A549 treated with AZD9567 at 1 μM for 4 hours (cell line): ENCODE data around the gene DNAAF2. TPM values are rescaled to one million over a fixed set of nuclear protein-coding genes. Genes with fewer than 3 reads are reported as not detected.

Experiments used
- total RNA-seq: library from RNA; stranded (reverse); fragments of 200-300 nt; extraction: Qiagen RNA extraction; gene quantifications from 5 replicates; pipeline ENCODE4 v1.2.3, GENCODE V29; 2022; ENCODE audit not compliant: insufficient read depth

DNAAF2 gene, protein sequence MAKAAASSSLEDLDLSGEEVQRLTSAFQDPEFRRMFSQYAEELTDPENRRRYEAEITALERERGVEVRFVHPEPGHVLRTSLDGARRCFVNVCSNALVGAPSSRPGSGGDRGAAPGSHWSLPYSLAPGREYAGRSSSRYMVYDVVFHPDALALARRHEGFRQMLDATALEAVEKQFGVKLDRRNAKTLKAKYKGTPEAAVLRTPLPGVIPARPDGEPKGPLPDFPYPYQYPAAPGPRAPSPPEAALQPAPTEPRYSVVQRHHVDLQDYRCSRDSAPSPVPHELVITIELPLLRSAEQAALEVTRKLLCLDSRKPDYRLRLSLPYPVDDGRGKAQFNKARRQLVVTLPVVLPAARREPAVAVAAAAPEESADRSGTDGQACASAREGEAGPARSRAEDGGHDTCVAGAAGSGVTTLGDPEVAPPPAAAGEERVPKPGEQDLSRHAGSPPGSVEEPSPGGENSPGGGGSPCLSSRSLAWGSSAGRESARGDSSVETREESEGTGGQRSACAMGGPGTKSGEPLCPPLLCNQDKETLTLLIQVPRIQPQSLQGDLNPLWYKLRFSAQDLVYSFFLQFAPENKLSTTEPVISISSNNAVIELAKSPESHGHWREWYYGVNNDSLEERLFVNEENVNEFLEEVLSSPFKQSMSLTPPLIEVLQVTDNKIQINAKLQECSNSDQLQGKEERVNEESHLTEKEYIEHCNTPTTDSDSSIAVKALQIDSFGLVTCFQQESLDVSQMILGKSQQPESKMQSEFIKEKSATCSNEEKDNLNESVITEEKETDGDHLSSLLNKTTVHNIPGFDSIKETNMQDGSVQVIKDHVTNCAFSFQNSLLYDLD
- total RNA-seq = 11.5 to 12.8 TPM (median 12.5 TPM) in 5 replicates

DNA sequence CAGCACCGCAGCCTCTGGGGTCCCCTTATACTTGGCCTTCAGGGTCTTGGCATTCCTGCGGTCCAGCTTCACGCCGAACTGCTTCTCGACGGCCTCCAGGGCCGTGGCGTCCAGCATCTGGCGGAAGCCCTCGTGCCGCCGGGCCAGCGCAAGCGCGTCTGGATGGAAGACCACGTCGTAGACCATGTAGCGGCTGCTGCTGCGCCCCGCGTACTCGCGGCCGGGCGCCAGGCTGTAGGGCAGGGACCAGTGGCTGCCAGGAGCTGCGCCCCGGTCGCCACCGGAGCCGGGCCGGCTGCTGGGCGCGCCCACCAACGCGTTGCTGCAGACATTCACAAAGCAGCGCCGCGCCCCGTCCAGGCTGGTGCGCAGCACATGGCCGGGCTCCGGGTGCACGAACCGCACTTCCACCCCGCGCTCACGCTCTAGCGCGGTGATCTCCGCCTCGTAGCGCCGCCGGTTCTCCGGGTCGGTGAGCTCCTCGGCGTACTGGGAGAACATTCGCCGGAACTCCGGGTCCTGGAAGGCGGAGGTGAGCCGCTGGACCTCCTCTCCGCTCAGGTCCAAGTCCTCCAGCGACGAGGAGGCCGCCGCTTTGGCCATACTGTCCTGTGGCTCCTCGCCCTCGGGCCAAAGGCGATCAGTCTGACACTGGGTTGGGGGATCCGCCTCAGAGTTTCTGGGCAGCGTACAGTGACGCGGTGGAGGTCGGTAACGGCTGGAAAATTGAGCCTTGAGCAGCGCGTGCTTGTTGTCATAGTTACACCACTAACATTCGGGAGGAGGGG is at the start of gene DNAAF2:
DNAAF2 (minus strand) TSS at position 698 of the 788 bp plus-strand sequence; CDS start at position 603, 95 bp downstream.

DNA sequence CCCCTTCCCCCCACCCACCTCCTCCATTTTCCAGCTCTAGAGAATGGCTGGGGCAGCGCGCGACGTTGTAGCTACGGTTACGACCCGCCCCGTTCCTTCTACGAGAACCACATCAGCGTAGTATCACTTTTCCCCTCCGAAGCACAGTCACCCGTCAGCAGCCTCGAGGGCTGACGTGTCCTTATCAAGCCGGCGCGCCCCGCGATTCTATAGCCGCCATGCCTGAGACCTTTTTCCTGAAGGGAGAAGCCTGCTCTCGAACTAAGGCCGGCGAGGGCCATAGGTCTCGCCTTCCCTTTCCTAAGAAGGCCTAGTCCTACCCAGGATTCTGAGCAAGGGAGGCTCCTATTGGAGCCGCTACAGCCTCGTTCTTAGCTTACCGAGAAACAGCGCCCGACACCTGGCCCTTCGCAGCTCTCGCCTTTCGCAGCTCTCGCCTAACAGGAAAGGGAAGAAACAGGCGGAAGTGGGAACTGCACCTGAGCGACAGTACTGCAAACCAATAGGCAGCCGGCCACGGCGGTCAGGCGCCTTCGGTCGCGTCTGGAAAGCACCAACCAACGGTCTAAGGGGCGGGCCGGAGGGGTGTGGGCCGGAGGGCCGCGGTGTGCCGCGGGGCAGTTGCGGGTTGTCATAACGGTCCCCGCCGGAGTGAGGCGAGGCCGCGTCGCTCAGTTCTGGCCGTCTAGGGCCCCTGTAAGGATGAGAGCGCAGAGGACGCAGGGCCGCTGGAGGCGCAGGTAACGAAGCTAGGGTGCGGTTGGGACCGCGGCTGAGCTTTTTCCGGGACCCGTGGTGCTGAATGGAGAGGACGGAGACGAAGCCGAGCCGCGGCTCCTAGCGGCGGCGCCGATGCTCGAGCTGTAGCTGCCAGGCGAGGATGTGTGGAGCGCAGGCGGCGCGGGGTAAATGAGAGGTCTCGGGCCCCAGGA is 14.6 kb downstream of the DNAAF2 start, which contains the start of the genes MGAT2 and RPL36AL:
MGAT2 (plus strand) TSS at position 618 of the 932 bp plus-strand sequence. CDS start 470 bp downstream, outside the sequence.
RPL36AL (minus strand) TSS at position 445 of the 932 bp plus-strand sequence. CDS start 1,522 bp downstream, outside the sequence.

DNA sequence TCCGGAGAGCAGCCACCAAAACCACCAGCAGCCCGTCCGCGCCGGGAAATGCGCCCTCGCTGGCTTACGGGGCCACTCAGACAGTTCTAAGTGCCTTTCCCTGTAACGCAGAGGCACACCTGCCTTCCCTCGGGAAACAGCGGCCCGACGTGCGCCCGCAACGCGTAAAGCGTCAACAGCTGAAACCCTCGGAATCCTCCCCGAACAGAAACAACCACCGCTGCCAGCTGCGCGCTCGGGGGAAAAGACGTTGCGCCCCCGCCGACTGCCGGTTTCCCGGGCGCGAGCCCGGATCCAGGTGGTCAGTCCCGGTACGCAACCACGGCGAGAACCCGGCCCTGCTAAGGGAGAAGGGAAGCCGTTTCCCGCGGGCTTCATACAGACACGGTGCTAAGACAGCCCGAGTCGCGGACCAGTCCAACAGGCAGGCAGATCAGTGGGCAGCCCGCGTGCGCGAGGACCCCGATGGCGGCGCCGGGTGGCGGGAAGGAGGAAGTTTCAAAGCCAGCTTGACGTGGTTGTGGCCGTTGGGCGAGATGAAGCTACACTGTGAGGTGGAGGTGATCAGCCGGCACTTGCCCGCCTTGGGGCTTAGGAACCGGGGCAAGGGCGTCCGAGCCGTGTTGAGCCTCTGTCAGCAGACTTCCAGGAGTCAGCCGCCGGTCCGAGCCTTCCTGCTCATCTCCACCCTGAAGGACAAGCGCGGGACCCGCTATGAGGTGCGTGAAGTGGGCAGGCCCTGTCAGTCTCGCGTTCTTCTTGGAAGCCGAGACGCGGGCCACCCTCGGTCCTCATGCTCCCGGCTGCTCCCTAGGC is 36.4 kb downstream of the DNAAF2 start, which contains the start of gene LRR1:
LRR1 (plus strand) TSS at position 456 of the 816 bp plus-strand sequence; CDS start at position 537, 81 bp downstream.

DNA sequence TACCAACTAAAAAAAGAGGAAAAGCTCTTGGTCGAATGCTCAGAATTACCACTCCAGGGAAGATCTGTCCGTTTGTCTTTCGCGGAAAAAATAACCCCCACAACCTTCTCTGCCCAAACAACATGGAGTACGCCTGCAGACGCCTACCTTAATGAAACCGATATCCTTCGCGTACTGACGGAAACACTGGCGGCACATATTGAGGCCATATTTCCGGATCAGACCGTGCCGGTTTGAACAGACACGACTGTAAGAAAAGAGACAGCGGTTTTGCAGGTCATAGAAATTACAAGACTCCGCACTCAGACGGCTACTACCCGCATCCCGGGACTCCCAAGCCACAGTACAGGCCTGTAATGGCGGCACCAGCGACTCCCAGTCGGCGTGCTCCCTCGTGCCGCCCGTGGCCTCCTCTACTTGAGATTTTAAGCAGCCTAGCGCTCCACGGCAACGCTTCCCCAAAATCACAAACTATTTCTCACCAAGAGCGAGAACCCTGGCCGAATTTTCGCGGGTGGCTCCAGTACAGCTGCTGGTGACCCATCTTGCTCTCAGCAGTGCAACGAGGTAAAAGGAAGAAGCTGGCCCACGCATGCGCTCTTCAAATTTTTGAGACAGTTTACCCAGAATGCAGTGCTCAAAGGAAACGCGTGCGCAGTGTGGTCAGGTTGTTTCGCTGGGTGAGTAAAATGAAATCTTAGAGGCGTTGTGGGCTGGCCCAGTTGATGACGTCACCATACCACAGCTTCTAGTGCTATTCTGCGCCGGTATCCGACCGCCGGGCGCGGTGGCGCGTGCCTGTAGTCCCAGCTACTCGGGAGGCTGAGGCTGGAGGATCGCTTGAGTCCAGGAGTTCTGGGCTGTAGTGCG is 49.0 kb downstream of the DNAAF2 start, which contains the start of gene RPS29:
RPS29 (minus strand) TSS at position 578 of the 870 bp plus-strand sequence; CDS start at position 544, 34 bp downstream.

Other genes starting within 250 kb of the DNAAF2 start
- 4,195 to 4,741 TPM (median 4,367 TPM) in 5 replicates for gene RPS29, start 48.9 kb downstream of the DNAAF2 start, total RNA-seq
- 44.8 to 53.5 TPM (median 51.0 TPM) in 5 replicates for gene LRR1, start 36.3 kb downstream of the DNAAF2 start, total RNA-seq
- gene RPL36AL, start 14.6 kb downstream of the DNAAF2 start, total RNA-seq = 426 to 453 TPM (median 441 TPM) in 5 replicates
- gene MGAT2, start 14.4 kb downstream of the DNAAF2 start, total RNA-seq = 47.2 to 59.3 TPM (median 52.5 TPM) in 5 replicates
- 10.3 to 17.4 TPM (median 13.2 TPM) in 5 replicates for gene POLE2, start 53.0 kb upstream of the DNAAF2 start, total RNA-seq
- 0.14 to 0.50 TPM (median 0.30 TPM) in 4 of 5 replicates, not detected in the other for gene KLHDC1, start 57.9 kb upstream of the DNAAF2 start, total RNA-seq
- gene KLHDC2, start 132.9 kb upstream of the DNAAF2 start, total RNA-seq = 29.6 to 36.5 TPM (median 32.3 TPM) in 5 replicates
- 22.9 to 32.6 TPM (median 30.2 TPM) in 5 replicates for gene NEMF, start 217.5 kb upstream of the DNAAF2 start, total RNA-seq